Measurements from ENCODE around the gene TPP1. TPM values are rescaled to one million over a fixed set of nuclear protein-coding genes. Genes with fewer than 3 reads are reported as not detected.

TPP1 gene
- total RNA-seq, 4 donors from 2014 or later, result 45.6 to 81.3 (median 58.0) TPM

GRCh38 chr11:6570691-6571427, 48.4 kb downstream of the TPP1 start:
- WGBS, 2 donors, result 62 to 69% methylated on average over 53 to 56 of the region's 62 CpGs
- H3K4me3 ChIP-seq, result no peak overlapping the region
- H3K9me3 ChIP-seq, result no peaks in the 10 kb centered on the region

GRCh38 chr11:6569706-6570105, 49.5 kb downstream of the TPP1 start:
- Histone ChIP-seq H3K36me3 (peaks cover 0 to 42% (median 0%) of the 10 kb centered on the region in 3 donors), H3K9me3 (no peaks in the 10 kb centered on the region), H3K4me3 (no peak overlapping the region), H3K27me3 (no peaks in the 10 kb centered on the region), H3K4me1 (peaks cover 0 to 24% (median 0%) of the 10 kb centered on the region in 4 donors), H3K27ac (no peak overlapping the region)
- DNase-seq (ENCODE audit: low spot score in 2 of 2), result no peak
- TF ChIP-seq POLR2A (IDR thresholded peaks at IDR 0.05), result no peak
- TF ChIP-seq CTCF (IDR thresholded peaks at IDR 0.05), result no peak
- no peak for TF ChIP-seq EP300 (IDR thresholded peaks at IDR 0.05)
- WGBS, 2 donors, result 84 to 94% methylated on average over 4 to 5 of the region's 5 CpGs

More at GRCh38 chr11:6570691-6571427, 48.4 kb downstream of the TPP1 start:
- peaks cover 0 to 36% (median 5%) of the 10 kb centered on the region in 4 donors for H3K4me1 ChIP-seq
- no peak overlapping the region for H3K27ac ChIP-seq
- no peak for DNase-seq (ENCODE audit: low spot score in 2 of 2)
- TF ChIP-seq POLR2A (IDR thresholded peaks at IDR 0.05) (no peak), EP300 (IDR thresholded peaks at IDR 0.05) (no peak), CTCF (IDR thresholded peaks at IDR 0.05) (no peak)
- H3K27me3 ChIP-seq, result no peaks in the 10 kb centered on the region
- H3K36me3 ChIP-seq, result peaks cover 0 to 39% (median 0%) of the 10 kb centered on the region in 3 donors

GRCh38 chr11:6568191-6568918, 50.9 kb downstream of the TPP1 start:
- H3K4me3 ChIP-seq, result no peak overlapping the region
- H3K36me3 ChIP-seq, result peaks cover 0 to 54% (median 0%) of the 10 kb centered on the region in 3 donors
- H3K27me3 ChIP-seq, result no peaks in the 10 kb centered on the region
- 75 to 78% methylated on average over 4 of the region's 4 CpGs for WGBS, 2 donors
- no peak for DNase-seq (ENCODE audit: low spot score in 2 of 2)
- TF ChIP-seq POLR2A (IDR thresholded peaks at IDR 0.05) (no peak), EP300 (IDR thresholded peaks at IDR 0.05) (no peak), CTCF (IDR thresholded peaks at IDR 0.05) (no peak)
- H3K4me1 ChIP-seq, result peaks cover 0 to 16% (median 0%) of the 10 kb centered on the region in 4 donors
- H3K9me3 ChIP-seq, result no peaks in the 10 kb centered on the region
- no peak overlapping the region for H3K27ac ChIP-seq

GRCh38 chr11:6567371-6567745, 51.9 kb downstream of the TPP1 start:
- H3K4me3 ChIP-seq, result no peak overlapping the region
- no peak for DNase-seq (ENCODE audit: low spot score in 2 of 2)
- WGBS, 2 donors, result 95 to 98% methylated on average over 5 to 7 of the region's 7 CpGs
- peaks cover 0 to 16% (median 0%) of the 10 kb centered on the region in 4 donors for H3K4me1 ChIP-seq
- TF ChIP-seq POLR2A (IDR thresholded peaks at IDR 0.05) (no peak), EP300 (IDR thresholded peaks at IDR 0.05) (no peak), CTCF (IDR thresholded peaks at IDR 0.05) (no peak)
- no peaks in the 10 kb centered on the region for H3K27me3 ChIP-seq
- no peak overlapping the region for H3K27ac ChIP-seq
- H3K9me3 ChIP-seq, result no peaks in the 10 kb centered on the region
- peaks cover 0 to 64% (median 0%) of the 10 kb centered on the region in 3 donors for H3K36me3 ChIP-seq
